Measurements from ENCODE around the gene C1orf35.

Gene C1orf35

DNA sequence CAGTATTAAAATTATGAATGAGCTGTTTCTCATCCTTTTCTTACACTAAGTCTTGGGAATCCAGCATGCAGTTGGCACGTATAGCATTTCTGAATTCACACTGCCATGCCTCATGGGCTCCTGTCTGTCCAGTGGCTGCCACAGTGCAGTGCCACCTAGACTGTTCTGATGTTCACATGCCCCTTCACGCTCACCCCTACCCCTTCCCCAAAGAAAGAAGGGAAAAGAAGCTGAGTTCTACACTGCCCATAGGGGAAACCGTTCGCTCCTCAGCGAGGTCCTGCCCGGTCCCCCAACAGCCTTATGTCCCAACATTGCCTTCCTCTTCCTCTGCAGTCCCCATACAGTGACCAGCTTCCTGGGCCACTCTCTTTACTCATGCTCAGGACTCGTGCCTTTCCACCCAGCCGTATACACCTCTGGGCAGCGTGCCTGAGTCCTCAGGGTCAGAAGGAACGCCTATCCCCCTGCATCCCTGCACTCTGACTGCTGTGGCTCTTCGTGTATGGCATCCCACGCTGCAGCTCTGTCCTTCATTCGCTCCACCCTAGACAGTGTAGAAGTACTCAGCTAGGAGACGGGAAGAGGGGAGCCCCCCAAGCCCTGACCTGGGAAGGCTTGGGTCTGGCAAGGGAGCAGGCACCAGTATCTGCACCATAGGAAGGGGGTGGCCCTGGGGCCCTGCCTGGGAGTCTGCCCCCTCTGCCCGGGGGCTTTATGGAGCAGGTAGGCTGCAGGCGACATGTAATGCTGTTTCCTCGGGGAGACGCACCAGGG lies 44.8 kb downstream of the C1orf35 start:
- Histone ChIP-seq H3K27me3 (ENCODE audit: insufficient read depth, low read length) (peaks cover 90% of the 10 kb centered on the region), H3K36me3 (ENCODE audit: insufficient read depth, low read length) (no peaks in the 10 kb centered on the region), H3K9ac (ENCODE audit: low read depth, low read length) (no peak overlapping the region), H3K4me3 (ENCODE audit: low read length) (peak overlapping the region; percentile 63; the same call in 1 of the 2 replicates), H3K9me3 (ENCODE audit: insufficient read depth, low read depth, low read length) (no peaks in the 10 kb centered on the region), H3K27ac (ENCODE audit: low read depth, low read length) (no peak overlapping the region), H3K4me1 (ENCODE audit: insufficient read depth, low read length) (no peaks in the 10 kb centered on the region)
- 81% methylated on average over 18 of the region's 18 CpGs for WGBS
